ENCODE measurements around the gene SRBD1.

Gene SRBD1

GRCh38 chr2:45634223-45634622 lies 23.2 kb upstream of the SRBD1 start:
- in situ Hi-C loops (cut with MboI; ENCODE audit: low sequenced_read_pairs), result no loop called here

- in situ Hi-C loops (cut with MboI; ENCODE audit: low sequenced_read_pairs), result no loop called here
Measured at GRCh38 chr2:45631955-45632354, 20.9 kb upstream of the SRBD1 start.

GRCh38 chr2:45631319-45631718 lies 20.3 kb upstream of the SRBD1 start:
- in situ Hi-C loops (cut with MboI; ENCODE audit: low sequenced_read_pairs), result no loop called here

GRCh38 chr2:45629971-45630370 lies 18.9 kb upstream of the SRBD1 start:
- in situ Hi-C loops (cut with MboI; ENCODE audit: low sequenced_read_pairs), result no loop called here

GRCh38 chr2:45627911-45628310 lies 16.8 kb upstream of the SRBD1 start:
- in situ Hi-C loops (cut with MboI; ENCODE audit: low sequenced_read_pairs), result no loop called here

- in situ Hi-C loops (cut with MboI; ENCODE audit: low sequenced_read_pairs), result no loop called here
Measured at GRCh38 chr2:45626387-45627221, 15.5 kb upstream of the SRBD1 start.

GRCh38 chr2:45625824-45626223 lies 14.8 kb upstream of the SRBD1 start:
- in situ Hi-C loops (cut with MboI; ENCODE audit: low sequenced_read_pairs), result no loop called here

- in situ Hi-C loops (cut with MboI; ENCODE audit: low sequenced_read_pairs), result no loop called here
Measured at GRCh38 chr2:45623098-45623497, 12.0 kb upstream of the SRBD1 start.

- in situ Hi-C loops (cut with MboI; ENCODE audit: low sequenced_read_pairs), result no loop called here
Measured at GRCh38 chr2:45622336-45623075, 11.4 kb upstream of the SRBD1 start.

- in situ Hi-C loops (cut with MboI; ENCODE audit: low sequenced_read_pairs), result no loop called here
Measured at GRCh38 chr2:45617496-45617895, 6.4 kb upstream of the SRBD1 start.

- in situ Hi-C loops (cut with MboI; ENCODE audit: low sequenced_read_pairs), result no loop called here
Measured at GRCh38 chr2:45616658-45617411, 5.8 kb upstream of the SRBD1 start.

GRCh38 chr2:45614871-45615415 lies 3.9 kb upstream of the SRBD1 start:
- in situ Hi-C loops (cut with MboI; ENCODE audit: low sequenced_read_pairs), result no loop called here

GRCh38 chr2:45614330-45614729 lies 3.3 kb upstream of the SRBD1 start:
- in situ Hi-C loops (cut with MboI; ENCODE audit: low sequenced_read_pairs), result no loop called here

GRCh38 chr2:45612731-45613130 lies 1.7 kb upstream of the SRBD1 start:
- in situ Hi-C loops (cut with MboI; ENCODE audit: low sequenced_read_pairs), result no loop called here

GRCh38 chr2:45612285-45612684 lies 1.2 kb upstream of the SRBD1 start:
- in situ Hi-C loops (cut with MboI; ENCODE audit: low sequenced_read_pairs), result no loop called here

- in situ Hi-C loops (cut with MboI; ENCODE audit: low sequenced_read_pairs), result no loop called here
Measured at GRCh38 chr2:45610281-45611019, 617 bp downstream of the SRBD1 start.

GRCh38 chr2:45607701-45608100 lies 3.4 kb downstream of the SRBD1 start:
- in situ Hi-C loops (cut with MboI; ENCODE audit: low sequenced_read_pairs), result no loop called here

- in situ Hi-C loops (cut with MboI; ENCODE audit: low sequenced_read_pairs), result no loop called here
Measured at GRCh38 chr2:45606796-45607195, 4.3 kb downstream of the SRBD1 start.

- in situ Hi-C loops (cut with MboI; ENCODE audit: low sequenced_read_pairs), result no loop called here
Measured at GRCh38 chr2:45605116-45605515, 6.0 kb downstream of the SRBD1 start.

- in situ Hi-C loops (cut with MboI; ENCODE audit: low sequenced_read_pairs), result no loop called here
Measured at GRCh38 chr2:45602624-45603023, 8.4 kb downstream of the SRBD1 start.
